ENCODE measurements around the gene SLC35F3.

- no peak for TF ChIP-seq CTCF (IDR thresholded peaks at IDR 0.05; ENCODE audit: insufficient read depth, low read length, poor library complexity, severe bottlenecking)
- no peak for TF ChIP-seq EZH2phosphoT487 (conservative IDR thresholded peaks at IDR 0.05; ENCODE audit: low read length)
These were observed 326.8 kb downstream of the SLC35F3 start for GRCh38 chr1:234231061-234231892.
